Naive thymus-derived CD4-positive, alpha-beta T cell (primary cell): ENCODE data around the gene ETDB. TPM values are rescaled to one million over a fixed set of nuclear protein-coding genes. Genes with fewer than 3 reads are reported as not detected.
"Not testable (repeated sequence)": the region's sequence is repeated elsewhere in the genome, so short reads cannot be mapped to it uniquely, and the experiment has no call there.

Experiments used
- ATAC-seq: fragments of 150-1000 bp; cut with Tn5 transposase; 2 replicates; pipeline ENCODE4 v1.10.0; 2021; ENCODE audit warnings: mild to moderate bottlenecking, moderate library complexity
- CTCF ChIA-PET: fragments of 350-600 bp; sonication (Branson Sonifier 250); formaldehyde crosslinking; loops from one replicate; lab custom pipeline; 2021; ENCODE audit warnings: antibody characterized with exemption; lab: Charles Lee
- POLR2A ChIA-PET: fragments of 350-600 bp; sonication (Branson Sonifier 250); formaldehyde crosslinking; loops from one replicate; lab custom pipeline; 2021; ENCODE audit warnings: antibody characterized with exemption, inconsistent platforms; lab: Charles Lee
- DNase-seq, 9 donors: peaks; one replicate each; pipeline versions ENCODE4 v3.0.0 to v3.0.0-alpha.2; 2020 to 2022; ENCODE audit warnings: mixed read lengths in 1 of 9
- H3K27ac ChIP-seq: one replicate; pipeline ENCODE4 v1.7.0; 2013; ENCODE audit warnings: mild to moderate bottlenecking, low read depth, low read length, moderate library complexity
- H3K27me3 ChIP-seq, 2 donors: one replicate each; pipeline ENCODE4 v1.7.0; 2013; ENCODE audit warnings: low read length in 2 of 2, mild to moderate bottlenecking in 2 of 2, moderate library complexity in 2 of 2; ENCODE audit not compliant: control insufficient read depth in 2 of 2, insufficient read depth in 2 of 2
- H3K36me3 ChIP-seq, 3 experiments: 1 replicate in 2 of 3; 2 replicates in 1 of 3; pipeline ENCODE4 v1.7.0; 2013; ENCODE audit warnings: low read length in 3 of 3, mild to moderate bottlenecking in 3 of 3, moderate library complexity in 1 of 3; ENCODE audit not compliant: insufficient read depth in 3 of 3, control insufficient read depth in 2 of 3
- H3K4me1 ChIP-seq, 2 donors: one replicate each; pipeline ENCODE4 v1.7.0; 2013; ENCODE audit warnings: low read length in 2 of 2, mild to moderate bottlenecking in 2 of 2, moderate library complexity in 1 of 2; ENCODE audit not compliant: control insufficient read depth in 2 of 2, insufficient read depth in 2 of 2
- H3K4me3 ChIP-seq: 2 replicates; pipeline ENCODE4 v1.7.0; 2013; ENCODE audit warnings: mild to moderate bottlenecking, low read length
- H3K9me3 ChIP-seq, 3 experiments: 1 replicate in 2 of 3; 2 replicates in 1 of 3; pipeline ENCODE4 v1.7.0; 2013; ENCODE audit warnings: low read length in 3 of 3; ENCODE audit not compliant: control insufficient read depth in 2 of 3
- H3K27ac Mint-ChIP-seq, 9 donors: one replicate each; pipeline ENCODE4 v1.8.0; 2020 to 2022; ENCODE audit warnings: mixed read lengths in 9 of 9, mild to moderate bottlenecking in 8 of 9, moderate library complexity in 5 of 9, inconsistent platforms in 2 of 9
- H3K27me3 Mint-ChIP-seq, 5 donors: one replicate each; pipeline ENCODE4 v1.8.0; 2021 to 2022; ENCODE audit warnings: mixed read lengths in 5 of 5, mild to moderate bottlenecking in 1 of 5
- H3K36me3 Mint-ChIP-seq, 5 donors: one replicate each; pipeline ENCODE4 v1.8.0; 2020 to 2022; ENCODE audit warnings: mixed read lengths in 5 of 5, mild to moderate bottlenecking in 3 of 5, inconsistent platforms in 1 of 5
- H3K4me1 Mint-ChIP-seq, 7 donors: one replicate each; pipeline ENCODE4 v1.8.0; 2020 to 2022; ENCODE audit warnings: mixed read lengths in 7 of 7, mild to moderate bottlenecking in 3 of 7, inconsistent platforms in 1 of 7
- H3K4me3 Mint-ChIP-seq, 10 donors: one replicate each; pipeline ENCODE4 v1.8.0; 2020 to 2022; ENCODE audit warnings: mild to moderate bottlenecking in 10 of 10, mixed read lengths in 10 of 10, moderate library complexity in 6 of 10, inconsistent platforms in 2 of 10
- H3K9me3 Mint-ChIP-seq, 11 donors: one replicate each; pipeline ENCODE4 v1.8.0; 2020 to 2022; ENCODE audit warnings: mixed read lengths in 11 of 11, mild to moderate bottlenecking in 4 of 11, inconsistent platforms in 1 of 11, moderate library complexity in 1 of 11
- intact Hi-C, 2 donors: fragments of 100-400 bp; cut with micrococcal nuclease; formaldehyde crosslinking; loops; one replicate each; pipeline ENCODE4 v1.15.1; 2023
- polyA plus RNA-seq, 2 donors: library from polyadenylated mRNA; unstranded; fragments of 300-500 nt; fragmentation: Illumina TruSeq; gene quantifications; one replicate each; pipeline ENCODE4 v1.2.3, GENCODE V29; 2021
- total RNA-seq, 6 experiments: library from RNA in 5 of 6; stranded (reverse) in 5 of 6; gene quantifications; 1 replicate in 5 of 6; 2 replicates in 1 of 6; pipeline ENCODE4 v1.2.3 and lab custom pipeline; 2021 to 2026

ETDB gene
- total RNA-seq (not detected), polyA plus RNA-seq (not detected), total RNA-seq (lab: John Stamatoyannopoulos, UW) (not detected)

- POLR2A ChIA-PET, H3K9me3 ChIP-seq, H3K4me3 ChIP-seq, H3K9me3 Mint-ChIP-seq, CTCF ChIA-PET, H3K27ac Mint-ChIP-seq, H3K4me1 ChIP-seq, intact Hi-C loops, H3K36me3 ChIP-seq, H3K27ac ChIP-seq, H3K4me1 Mint-ChIP-seq, H3K27me3 Mint-ChIP-seq, H3K4me3 Mint-ChIP-seq, H3K36me3 Mint-ChIP-seq, ATAC-seq, DNase-seq, H3K27me3 ChIP-seq: not testable (repeated sequence)
Measured at GRCh38 chrX:135120056-135120576, at the start of gene ETDB. TSS of gene ETDB (minus strand) at chrX:135120526. CDS start at chrX:135119261, 1,265 bp downstream.

DNA sequence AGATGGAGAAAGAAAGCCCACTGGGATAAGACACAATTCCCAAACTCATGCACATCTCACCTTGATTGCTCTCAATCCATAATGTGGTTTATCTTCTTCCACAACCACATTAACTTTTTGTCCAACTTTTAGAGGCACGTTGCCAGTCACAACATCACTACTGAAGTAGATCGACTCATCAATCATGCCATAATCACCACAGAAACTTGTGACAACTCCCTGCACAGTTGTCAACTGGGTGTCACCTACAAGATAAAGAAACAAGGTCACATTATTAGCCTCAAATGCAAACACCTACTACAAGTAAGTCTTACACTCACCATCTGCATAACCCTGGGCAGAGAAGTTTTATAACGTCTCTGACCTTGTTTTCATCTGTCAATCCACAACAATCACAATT, 49.2 kb upstream of the ETDB start:
- intact Hi-C loops, CTCF ChIA-PET, POLR2A ChIA-PET, H3K4me3 Mint-ChIP-seq, H3K4me3 ChIP-seq, H3K9me3 Mint-ChIP-seq, H3K36me3 ChIP-seq, H3K27ac ChIP-seq, H3K9me3 ChIP-seq, DNase-seq, H3K27me3 ChIP-seq, ATAC-seq, H3K27ac Mint-ChIP-seq, H3K36me3 Mint-ChIP-seq, H3K4me1 Mint-ChIP-seq, H3K4me1 ChIP-seq: not testable (repeated sequence)
- H3K27me3 Mint-ChIP-seq, result peaks cover 3 to 18% (median 7%) of the 10 kb centered on the region in 5 donors

- Histone ChIP-seq H3K27ac (no peak overlapping the region), H3K4me3 (no peak overlapping the region), H3K36me3 (no peaks in the 10 kb centered on the region), H3K4me1 (no peaks in the 10 kb centered on the region), H3K27me3 (no peaks in the 10 kb centered on the region), H3K9me3 (no peaks in the 10 kb centered on the region)
- no peak for ATAC-seq
- no peaks in the 10 kb centered on the region for H3K36me3 Mint-ChIP-seq
- ChIA-PET CTCF (no interaction called here), POLR2A (no interaction called here)
- no peaks in the 10 kb centered on the region for H3K4me1 Mint-ChIP-seq
- H3K4me3 Mint-ChIP-seq, result no peak overlapping the region
- no peak for DNase-seq
- H3K27ac Mint-ChIP-seq, result no peak overlapping the region
- peaks cover 0 to 10% (median 0%) of the 10 kb centered on the region in 5 donors for H3K27me3 Mint-ChIP-seq
- peaks cover 0 to under 1% (median 0%) of the 10 kb centered on the region in 11 donors for H3K9me3 Mint-ChIP-seq
- intact Hi-C loops, result no loop called here
Measured at GRCh38 chrX:135168486-135168885, 48.2 kb upstream of the ETDB start.

DNA sequence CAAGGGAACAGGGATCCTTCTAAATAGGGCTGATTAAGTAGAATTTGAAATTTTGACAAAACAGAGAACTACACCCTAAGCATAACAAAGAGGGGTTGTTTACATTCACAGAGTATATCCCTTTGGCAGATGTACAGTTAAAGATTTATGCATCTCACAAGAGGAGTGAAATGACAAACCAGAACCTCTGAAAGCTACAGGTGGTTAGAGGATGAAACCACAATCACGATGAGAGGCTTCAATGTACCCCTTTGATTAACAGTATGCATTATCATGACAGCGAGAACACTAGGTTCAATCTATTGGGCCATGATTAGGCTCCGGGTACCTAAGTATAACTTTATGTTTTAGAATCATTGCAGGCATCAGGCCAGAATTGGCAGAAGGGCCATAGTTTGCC, 34.4 kb upstream of the ETDB start:
- H3K36me3 ChIP-seq, H3K27ac Mint-ChIP-seq, H3K4me3 ChIP-seq, DNase-seq, H3K4me3 Mint-ChIP-seq, H3K36me3 Mint-ChIP-seq, ATAC-seq, H3K9me3 Mint-ChIP-seq, H3K27ac ChIP-seq, H3K4me1 Mint-ChIP-seq, H3K9me3 ChIP-seq, H3K4me1 ChIP-seq, POLR2A ChIA-PET, H3K27me3 ChIP-seq, intact Hi-C loops, CTCF ChIA-PET, H3K27me3 Mint-ChIP-seq: not testable (repeated sequence)

GRCh38 chrX:135126145-135126544, 5.8 kb upstream of the ETDB start:
- H3K9me3 Mint-ChIP-seq, POLR2A ChIA-PET, H3K9me3 ChIP-seq, H3K36me3 Mint-ChIP-seq, CTCF ChIA-PET, H3K27me3 Mint-ChIP-seq, H3K27me3 ChIP-seq, H3K4me1 Mint-ChIP-seq, H3K4me1 ChIP-seq, H3K4me3 ChIP-seq, intact Hi-C loops, DNase-seq, H3K4me3 Mint-ChIP-seq, H3K36me3 ChIP-seq, H3K27ac Mint-ChIP-seq, ATAC-seq, H3K27ac ChIP-seq: not testable (repeated sequence)

DNA sequence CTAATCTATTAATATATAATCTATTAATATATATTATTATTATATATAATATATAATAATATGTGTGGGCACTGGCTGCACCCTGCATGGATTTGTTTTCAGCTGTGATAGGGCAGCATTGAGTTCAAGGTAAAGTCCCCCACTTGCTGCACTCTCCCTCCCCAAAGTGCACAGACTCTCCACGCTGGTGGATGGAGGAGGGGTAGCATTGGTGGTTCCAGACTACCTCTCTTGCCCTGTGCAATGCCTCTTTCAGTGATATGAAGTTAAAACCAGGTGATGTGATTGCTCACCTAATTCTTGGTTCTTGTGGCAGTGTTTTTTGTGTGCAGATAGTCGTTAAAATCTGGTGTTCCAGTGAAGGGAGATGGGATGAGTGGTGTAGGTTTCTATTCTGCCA, 4.3 kb downstream of the ETDB start:
- peaks cover 5 to 12% (median 6%) of the 10 kb centered on the region in 5 donors for H3K27me3 Mint-ChIP-seq
- H3K9me3 ChIP-seq, H3K4me3 Mint-ChIP-seq, H3K27ac ChIP-seq, H3K9me3 Mint-ChIP-seq, H3K27ac Mint-ChIP-seq, H3K4me1 Mint-ChIP-seq, POLR2A ChIA-PET, H3K36me3 ChIP-seq, DNase-seq, H3K27me3 ChIP-seq, intact Hi-C loops, ATAC-seq, CTCF ChIA-PET, H3K36me3 Mint-ChIP-seq, H3K4me3 ChIP-seq, H3K4me1 ChIP-seq: not testable (repeated sequence)

- no peak for ATAC-seq
- intact Hi-C loops, result no loop called here
Measured at GRCh38 chrX:135114392-135114791, 5.9 kb downstream of the ETDB start.

More at GRCh38 chrX:135114392-135114791, 5.9 kb downstream of the ETDB start:
- Histone ChIP-seq H3K9me3 (no peaks in the 10 kb centered on the region), H3K27ac (no peak overlapping the region), H3K4me1 (no peaks in the 10 kb centered on the region), H3K4me3 (no peak overlapping the region), H3K27me3 (peaks cover 0 to 4% of the 10 kb centered on the region in 2 donors), H3K36me3 (no peaks in the 10 kb centered on the region)
- Mint-ChIP-seq H3K4me3 (no peak overlapping the region), H3K27ac (no peak overlapping the region), H3K9me3 (no peaks in the 10 kb centered on the region), H3K27me3 (peaks cover 5 to 15% (median 12%) of the 10 kb centered on the region in 5 donors), H3K4me1 (peaks cover 0 to 8% (median 0%) of the 10 kb centered on the region in 7 donors), H3K36me3 (no peaks in the 10 kb centered on the region)
- ChIA-PET CTCF (no interaction called here), POLR2A (no interaction called here)
- DNase-seq, result no peak
